ENCODE measurements around the gene NPRL2. TPM values are rescaled to one million over a fixed set of nuclear protein-coding genes. Genes with fewer than 3 reads are reported as not detected.

The NPRL2 gene
- total RNA-seq, 1 experiment from 2014 or later: 21.0 TPM

DNA sequence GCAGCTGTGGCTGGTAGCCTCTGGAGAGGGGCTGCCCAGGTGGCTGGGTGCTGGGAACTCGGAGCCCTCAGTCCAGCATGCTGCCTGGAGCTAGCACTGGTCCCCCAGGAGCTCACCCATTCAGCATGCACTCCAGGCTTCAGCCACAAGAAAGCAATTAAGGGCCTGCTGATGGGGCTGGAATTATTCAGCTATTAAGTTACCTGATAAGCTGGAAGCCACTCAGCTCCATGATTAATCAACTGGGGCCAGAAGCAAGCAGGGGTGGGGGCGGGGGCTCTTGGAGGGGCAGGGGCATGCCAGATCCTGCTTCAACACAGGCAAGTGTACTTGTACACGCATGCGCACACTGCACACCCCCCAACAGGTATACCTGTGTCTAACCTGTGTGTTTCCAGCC lies 30.8 kb upstream of the NPRL2 start:
- Mint-ChIP-seq H3K9me3 (ENCODE audit: low read depth, unreplicated experiment) (no peaks in the 10 kb centered on the region), H3K4me3 (ENCODE audit: low read depth, unreplicated experiment) (no peak overlapping the region), H3K27ac (ENCODE audit: unreplicated experiment) (no peak overlapping the region), H3K27me3 (ENCODE audit: unreplicated experiment) (peaks cover 96% of the 10 kb centered on the region), H3K4me1 (ENCODE audit: low read depth, unreplicated experiment) (no peaks in the 10 kb centered on the region), H3K36me3 (ENCODE audit: insufficient read depth, unreplicated experiment) (no peaks in the 10 kb centered on the region)
- DNase-seq: no peak
- CTCF ChIA-PET: interaction anchor here (0.6 to 1.1 kb wide), 5 partner anchors 10 to 258 kb away, joined by 3 to 4 read pairs (median 4); partner anchors contain the start of gene C3orf18
- BruUV-seq (replicated peaks): no TSS peak
- TF ChIP-seq, protein P1, sequence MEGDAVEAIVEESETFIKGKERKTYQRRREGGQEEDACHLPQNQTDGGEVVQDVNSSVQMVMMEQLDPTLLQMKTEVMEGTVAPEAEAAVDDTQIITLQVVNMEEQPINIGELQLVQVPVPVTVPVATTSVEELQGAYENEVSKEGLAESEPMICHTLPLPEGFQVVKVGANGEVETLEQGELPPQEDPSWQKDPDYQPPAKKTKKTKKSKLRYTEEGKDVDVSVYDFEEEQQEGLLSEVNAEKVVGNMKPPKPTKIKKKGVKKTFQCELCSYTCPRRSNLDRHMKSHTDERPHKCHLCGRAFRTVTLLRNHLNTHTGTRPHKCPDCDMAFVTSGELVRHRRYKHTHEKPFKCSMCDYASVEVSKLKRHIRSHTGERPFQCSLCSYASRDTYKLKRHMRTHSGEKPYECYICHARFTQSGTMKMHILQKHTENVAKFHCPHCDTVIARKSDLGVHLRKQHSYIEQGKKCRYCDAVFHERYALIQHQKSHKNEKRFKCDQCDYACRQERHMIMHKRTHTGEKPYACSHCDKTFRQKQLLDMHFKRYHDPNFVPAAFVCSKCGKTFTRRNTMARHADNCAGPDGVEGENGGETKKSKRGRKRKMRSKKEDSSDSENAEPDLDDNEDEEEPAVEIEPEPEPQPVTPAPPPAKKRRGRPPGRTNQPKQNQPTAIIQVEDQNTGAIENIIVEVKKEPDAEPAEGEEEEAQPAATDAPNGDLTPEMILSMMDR (IDR thresholded peaks at IDR 0.05; ENCODE audit: unreplicated experiment): no peak
- intact Hi-C loops (cut with micrococcal nuclease; ENCODE audit: unreplicated experiment): no loop called here

DNA sequence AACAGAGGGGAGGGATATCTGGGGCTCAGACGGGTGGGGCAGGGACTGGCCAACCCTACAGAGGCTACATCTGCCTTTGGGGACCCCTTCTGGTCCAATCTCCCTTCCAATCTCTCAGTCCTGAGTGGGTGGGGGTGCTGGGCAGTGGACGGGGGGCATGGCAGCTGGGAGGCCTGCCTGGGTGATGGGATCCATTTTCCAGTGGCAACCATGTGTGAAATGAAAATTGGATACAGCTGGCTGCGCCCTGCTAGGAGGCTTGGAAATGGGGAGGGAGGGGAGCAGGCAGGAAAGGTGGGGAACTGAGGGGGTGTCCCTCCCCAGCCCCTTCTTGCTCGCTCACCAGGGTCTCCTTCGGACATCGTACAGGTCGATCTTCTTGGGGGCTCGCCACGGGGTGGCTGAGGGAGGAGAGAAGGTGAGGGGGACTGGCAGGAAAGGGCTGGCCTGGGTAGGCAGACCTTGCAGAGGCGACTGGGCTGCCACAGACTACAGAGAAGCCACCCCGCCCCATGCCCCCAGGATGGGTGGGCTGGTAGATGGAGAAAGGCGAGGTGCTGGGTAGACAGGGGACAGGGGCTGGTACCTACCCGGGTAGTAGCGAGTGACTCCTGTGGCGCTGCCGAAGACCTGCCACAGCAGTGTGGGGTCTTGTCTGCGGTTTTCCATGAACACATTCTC lies 30.0 kb upstream of the NPRL2 start:
- BruUV-seq (replicated peaks): no TSS peak
- no peak for DNase-seq
- H3K27me3 Mint-ChIP-seq (ENCODE audit: unreplicated experiment): peaks cover 94% of the 10 kb centered on the region
- H3K4me1 Mint-ChIP-seq (ENCODE audit: low read depth, unreplicated experiment): no peaks in the 10 kb centered on the region
- CTCF ChIA-PET: interaction anchor here (0.6 to 1.1 kb wide), 3 partner anchors 10 to 42 kb away, joined by 3 to 4 read pairs (median 3); no protein-coding TSS in a partner anchor
- intact Hi-C loops (cut with micrococcal nuclease; ENCODE audit: unreplicated experiment): no loop called here
- no peaks in the 10 kb centered on the region for H3K36me3 Mint-ChIP-seq (ENCODE audit: insufficient read depth, unreplicated experiment)
- H3K27ac Mint-ChIP-seq (ENCODE audit: unreplicated experiment): no peak overlapping the region
- no peak overlapping the region for H3K4me3 Mint-ChIP-seq (ENCODE audit: low read depth, unreplicated experiment)
- no peaks in the 10 kb centered on the region for H3K9me3 Mint-ChIP-seq (ENCODE audit: low read depth, unreplicated experiment)
- TF ChIP-seq, protein P1 (IDR thresholded peaks at IDR 0.05; ENCODE audit: unreplicated experiment): no peak

DNA sequence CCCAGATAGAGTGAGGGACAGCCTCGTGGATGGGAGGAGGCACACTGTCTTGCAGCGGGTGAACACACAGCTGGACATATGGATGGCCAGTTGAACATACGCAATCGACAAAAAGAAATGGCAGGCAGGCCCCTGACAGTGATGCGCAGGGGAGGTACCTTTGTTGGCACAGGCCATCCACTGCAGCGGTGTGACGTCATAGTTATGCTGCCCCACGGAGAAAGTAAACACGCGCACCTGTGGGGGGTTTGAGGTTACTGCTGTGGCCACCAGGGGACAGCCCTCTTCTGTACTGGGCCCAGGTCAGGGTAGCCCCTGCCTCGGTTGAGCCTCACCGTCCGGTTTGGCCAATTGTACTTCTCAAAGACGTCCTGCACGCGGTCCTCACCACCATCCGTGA lies 28.2 kb upstream of the NPRL2 start:
- intact Hi-C loops (cut with micrococcal nuclease; ENCODE audit: unreplicated experiment): loop anchor here (10.0 kb wide), 1 partner anchor 46 kb away; no protein-coding TSS in a partner anchor
- no peak for DNase-seq
- Mint-ChIP-seq H3K27me3 (ENCODE audit: unreplicated experiment) (peaks cover 81% of the 10 kb centered on the region), H3K36me3 (ENCODE audit: insufficient read depth, unreplicated experiment) (no peaks in the 10 kb centered on the region), H3K4me1 (ENCODE audit: low read depth, unreplicated experiment) (no peaks in the 10 kb centered on the region), H3K4me3 (ENCODE audit: low read depth, unreplicated experiment) (no peak overlapping the region), H3K27ac (ENCODE audit: unreplicated experiment) (no peak overlapping the region), H3K9me3 (ENCODE audit: low read depth, unreplicated experiment) (no peaks in the 10 kb centered on the region)
- TF ChIP-seq, protein P1 (IDR thresholded peaks at IDR 0.05; ENCODE audit: unreplicated experiment): no peak
- no TSS peak for BruUV-seq (replicated peaks)
- CTCF ChIA-PET: interaction anchor here (0.6 kb wide), 1 partner anchor 98 kb away, joined by 4 read pairs; no protein-coding TSS in a partner anchor

DNA sequence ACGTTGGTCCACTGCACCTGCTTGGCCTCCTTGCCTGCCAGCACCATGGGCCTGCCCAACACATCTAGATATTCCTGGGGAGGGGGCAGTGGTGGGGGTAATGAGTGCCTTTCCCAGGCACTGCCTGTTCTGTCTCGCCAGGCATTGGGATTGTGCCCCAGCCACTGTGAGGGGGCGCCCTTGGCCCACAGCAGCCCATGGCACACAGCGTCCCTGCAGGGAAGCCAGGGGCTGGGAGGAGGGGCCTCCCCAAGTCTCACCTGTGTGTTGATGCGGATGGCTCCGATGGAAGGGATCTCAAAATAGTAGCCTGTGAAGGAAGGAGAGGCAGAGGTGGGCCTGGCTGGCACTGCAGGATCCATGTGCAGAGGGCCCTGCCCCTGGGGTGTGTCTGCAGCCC lies 27.4 kb upstream of the NPRL2 start:
- TF ChIP-seq, protein P1 (IDR thresholded peaks at IDR 0.05; ENCODE audit: unreplicated experiment): no peak
- Mint-ChIP-seq H3K4me3 (ENCODE audit: low read depth, unreplicated experiment) (no peak overlapping the region), H3K36me3 (ENCODE audit: insufficient read depth, unreplicated experiment) (no peaks in the 10 kb centered on the region), H3K4me1 (ENCODE audit: low read depth, unreplicated experiment) (no peaks in the 10 kb centered on the region), H3K27me3 (ENCODE audit: unreplicated experiment) (peaks cover 81% of the 10 kb centered on the region), H3K27ac (ENCODE audit: unreplicated experiment) (no peak overlapping the region), H3K9me3 (ENCODE audit: low read depth, unreplicated experiment) (no peaks in the 10 kb centered on the region)
- intact Hi-C loops (cut with micrococcal nuclease; ENCODE audit: unreplicated experiment): loop anchor here (10.0 kb wide), 1 partner anchor 47 kb away; no protein-coding TSS in a partner anchor
- CTCF ChIA-PET: interaction anchor here (0.6 kb wide), 1 partner anchor 99 kb away, joined by 4 read pairs; no protein-coding TSS in a partner anchor
- no peak for DNase-seq
- BruUV-seq (replicated peaks): no TSS peak
